Measurements from ENCODE around the gene OGFR.

Gene OGFR

GRCh38 chr20:62780204-62780603 lies 24.4 kb upstream of the OGFR start:
- no peak for ATAC-seq
- no peak for TF ChIP-seq TOX (CRISPR knock-in tag; IDR thresholded peaks at IDR 0.05; ENCODE audit: borderline replicate concordance)
- no peak for TF ChIP-seq CSDC2 (CRISPR knock-in tag; IDR thresholded peaks at IDR 0.05)
- TF ChIP-seq ZFP3 (CRISPR knock-in tag; IDR thresholded peaks at IDR 0.05), result no peak
- TF ChIP-seq PPARA (CRISPR knock-in tag; IDR thresholded peaks at IDR 0.05; ENCODE audit: borderline replicate concordance), result no peak
- no peak for TF ChIP-seq CREB5 (CRISPR knock-in tag; IDR thresholded peaks at IDR 0.05; ENCODE audit: low read depth)
- no peak for TF ChIP-seq ZFP30 (CRISPR knock-in tag; IDR thresholded peaks at IDR 0.05)
- TF ChIP-seq, protein P1, sequence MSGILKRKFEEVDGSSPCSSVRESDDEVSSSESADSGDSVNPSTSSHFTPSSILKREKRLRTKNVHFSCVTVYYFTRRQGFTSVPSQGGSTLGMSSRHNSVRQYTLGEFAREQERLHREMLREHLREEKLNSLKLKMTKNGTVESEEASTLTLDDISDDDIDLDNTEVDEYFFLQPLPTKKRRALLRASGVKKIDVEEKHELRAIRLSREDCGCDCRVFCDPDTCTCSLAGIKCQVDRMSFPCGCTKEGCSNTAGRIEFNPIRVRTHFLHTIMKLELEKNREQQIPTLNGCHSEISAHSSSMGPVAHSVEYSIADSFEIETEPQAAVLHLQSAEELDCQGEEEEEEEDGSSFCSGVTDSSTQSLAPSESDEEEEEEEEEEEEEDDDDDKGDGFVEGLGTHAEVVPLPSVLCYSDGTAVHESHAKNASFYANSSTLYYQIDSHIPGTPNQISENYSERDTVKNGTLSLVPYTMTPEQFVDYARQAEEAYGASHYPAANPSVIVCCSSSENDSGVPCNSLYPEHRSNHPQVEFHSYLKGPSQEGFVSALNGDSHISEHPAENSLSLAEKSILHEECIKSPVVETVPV (CRISPR knock-in tag; IDR thresholded peaks at IDR 0.05), result no peak
- no peak for TF ChIP-seq ZNF565 (CRISPR knock-in tag; conservative IDR thresholded peaks at IDR 0.05; ENCODE audit: low read depth)
- no peak for TF ChIP-seq RARB (CRISPR knock-in tag; IDR thresholded peaks at IDR 0.05)
- TF ChIP-seq BACH2 (CRISPR knock-in tag; IDR thresholded peaks at IDR 0.05; ENCODE audit: borderline replicate concordance), result no peak
- no peak for TF ChIP-seq ZNF8 (CRISPR knock-in tag; IDR thresholded peaks at IDR 0.05)
- no peak for TF ChIP-seq TCF4 (CRISPR knock-in tag; IDR thresholded peaks at IDR 0.05; ENCODE audit: borderline replicate concordance)
- TF ChIP-seq ISL1 (CRISPR knock-in tag; IDR thresholded peaks at IDR 0.05), result no peak

- no peak for ATAC-seq
- TF ChIP-seq ZFP3 (CRISPR knock-in tag; IDR thresholded peaks at IDR 0.05) (no peak), ZNF8 (CRISPR knock-in tag; IDR thresholded peaks at IDR 0.05) (no peak), ZNF70 (CRISPR knock-in tag; IDR thresholded peaks at IDR 0.05) (no peak), ARNTL (CRISPR knock-in tag; IDR thresholded peaks at IDR 0.05; ENCODE audit: borderline replicate concordance, low read depth) (no peak), ZFP30 (CRISPR knock-in tag; IDR thresholded peaks at IDR 0.05) (no peak), TSHZ2 (CRISPR knock-in tag; IDR thresholded peaks at IDR 0.05) (no peak), CREB5 (CRISPR knock-in tag; IDR thresholded peaks at IDR 0.05; ENCODE audit: low read depth) (no peak), TCF4 (CRISPR knock-in tag; IDR thresholded peaks at IDR 0.05; ENCODE audit: borderline replicate concordance) (no peak), GLIS3 (CRISPR knock-in tag; IDR thresholded peaks at IDR 0.05) (no peak), SNAI2 (CRISPR knock-in tag; IDR thresholded peaks at IDR 0.05) (no peak), ZNF565 (CRISPR knock-in tag; conservative IDR thresholded peaks at IDR 0.05; ENCODE audit: low read depth) (no peak), PPARA (CRISPR knock-in tag; IDR thresholded peaks at IDR 0.05; ENCODE audit: borderline replicate concordance) (no peak), RARB (CRISPR knock-in tag; IDR thresholded peaks at IDR 0.05) (no peak)
- TF ChIP-seq, protein P1 (CRISPR knock-in tag; IDR thresholded peaks at IDR 0.05), result no peak
Measured at GRCh38 chr20:62780696-62781095, 23.9 kb upstream of the OGFR start.

DNA sequence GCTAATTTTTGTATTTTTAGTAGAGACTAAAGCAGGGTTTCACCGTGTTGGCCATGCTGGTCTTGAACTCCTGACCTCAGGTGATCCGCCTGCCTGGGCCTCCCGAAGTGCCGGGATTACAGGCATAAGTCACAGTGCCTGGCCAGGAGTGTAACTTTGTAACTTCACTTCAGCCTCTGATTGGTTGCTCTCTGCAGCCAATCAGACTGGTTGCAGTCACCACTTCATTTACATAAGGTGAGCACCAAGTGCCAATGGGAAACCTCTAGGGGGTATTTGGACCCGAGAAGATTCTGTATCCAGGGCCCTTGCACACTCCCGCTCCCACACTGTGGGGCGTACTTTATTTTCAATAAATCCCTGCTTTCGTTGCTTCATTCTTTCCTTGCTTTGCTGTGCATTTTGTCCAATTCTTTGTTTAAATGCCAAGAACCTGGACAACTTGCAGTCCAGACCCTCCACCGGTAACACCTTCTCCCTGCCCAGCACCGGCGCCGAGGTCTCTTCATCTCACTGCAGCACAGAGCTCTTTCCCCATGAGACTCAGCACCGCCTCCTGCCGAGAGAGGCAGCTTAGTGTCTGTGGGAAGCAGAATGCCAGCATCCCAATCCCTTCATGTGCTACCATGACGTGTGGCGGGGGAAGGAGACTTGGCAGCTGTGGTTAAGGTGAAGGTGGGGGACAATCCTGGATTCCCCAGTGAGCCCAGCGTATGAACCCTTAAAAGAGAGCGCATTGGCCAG lies 22.3 kb upstream of the OGFR start:
- no peak for ATAC-seq
- TF ChIP-seq ZFP3 (CRISPR knock-in tag; IDR thresholded peaks at IDR 0.05) (no peak), ZNF8 (CRISPR knock-in tag; IDR thresholded peaks at IDR 0.05) (no peak), PPARA (CRISPR knock-in tag; IDR thresholded peaks at IDR 0.05; ENCODE audit: borderline replicate concordance) (no peak), ISL1 (CRISPR knock-in tag; IDR thresholded peaks at IDR 0.05) (no peak), OSR1 (CRISPR knock-in tag; IDR thresholded peaks at IDR 0.05) (no peak), ZC3H10 (CRISPR knock-in tag; IDR thresholded peaks at IDR 0.05) (no peak), ZNF565 (CRISPR knock-in tag; conservative IDR thresholded peaks at IDR 0.05; ENCODE audit: low read depth) (no peak), ZFP30 (CRISPR knock-in tag; IDR thresholded peaks at IDR 0.05) (no peak), CSDC2 (CRISPR knock-in tag; IDR thresholded peaks at IDR 0.05) (no peak), ARNTL (CRISPR knock-in tag; IDR thresholded peaks at IDR 0.05; ENCODE audit: borderline replicate concordance, low read depth) (no peak), GLIS3 (CRISPR knock-in tag; IDR thresholded peaks at IDR 0.05) (no peak), RARB (CRISPR knock-in tag; IDR thresholded peaks at IDR 0.05) (no peak)
- TF ChIP-seq, protein P2, sequence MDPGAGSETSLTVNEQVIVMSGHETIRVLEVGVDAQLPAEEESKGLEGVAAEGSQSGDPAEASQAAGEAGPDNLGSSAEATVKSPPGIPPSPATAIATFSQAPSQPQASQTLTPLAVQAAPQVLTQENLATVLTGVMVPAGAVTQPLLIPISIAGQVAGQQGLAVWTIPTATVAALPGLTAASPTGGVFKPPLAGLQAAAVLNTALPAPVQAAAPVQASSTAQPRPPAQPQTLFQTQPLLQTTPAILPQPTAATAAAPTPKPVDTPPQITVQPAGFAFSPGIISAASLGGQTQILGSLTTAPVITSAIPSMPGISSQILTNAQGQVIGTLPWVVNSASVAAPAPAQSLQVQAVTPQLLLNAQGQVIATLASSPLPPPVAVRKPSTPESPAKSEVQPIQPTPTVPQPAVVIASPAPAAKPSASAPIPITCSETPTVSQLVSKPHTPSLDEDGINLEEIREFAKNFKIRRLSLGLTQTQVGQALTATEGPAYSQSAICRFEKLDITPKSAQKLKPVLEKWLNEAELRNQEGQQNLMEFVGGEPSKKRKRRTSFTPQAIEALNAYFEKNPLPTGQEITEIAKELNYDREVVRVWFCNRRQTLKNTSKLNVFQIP (CRISPR knock-in tag; IDR thresholded peaks at IDR 0.05; ENCODE audit: borderline replicate concordance, low read depth), result no peak
- TF ChIP-seq, protein P3, sequence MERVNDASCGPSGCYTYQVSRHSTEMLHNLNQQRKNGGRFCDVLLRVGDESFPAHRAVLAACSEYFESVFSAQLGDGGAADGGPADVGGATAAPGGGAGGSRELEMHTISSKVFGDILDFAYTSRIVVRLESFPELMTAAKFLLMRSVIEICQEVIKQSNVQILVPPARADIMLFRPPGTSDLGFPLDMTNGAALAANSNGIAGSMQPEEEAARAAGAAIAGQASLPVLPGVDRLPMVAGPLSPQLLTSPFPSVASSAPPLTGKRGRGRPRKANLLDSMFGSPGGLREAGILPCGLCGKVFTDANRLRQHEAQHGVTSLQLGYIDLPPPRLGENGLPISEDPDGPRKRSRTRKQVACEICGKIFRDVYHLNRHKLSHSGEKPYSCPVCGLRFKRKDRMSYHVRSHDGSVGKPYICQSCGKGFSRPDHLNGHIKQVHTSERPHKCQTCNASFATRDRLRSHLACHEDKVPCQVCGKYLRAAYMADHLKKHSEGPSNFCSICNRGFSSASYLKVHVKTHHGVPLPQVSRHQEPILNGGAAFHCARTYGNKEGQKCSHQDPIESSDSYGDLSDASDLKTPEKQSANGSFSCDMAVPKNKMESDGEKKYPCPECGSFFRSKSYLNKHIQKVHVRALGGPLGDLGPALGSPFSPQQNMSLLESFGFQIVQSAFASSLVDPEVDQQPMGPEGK (CRISPR knock-in tag; IDR thresholded peaks at IDR 0.05; ENCODE audit: borderline replicate concordance), result no peak

All from SK-N-SH treated with all-trans-retinoic acid at 6 μM for 48 hours (cell line).